KBM-7 (cell line): ENCODE data around the gene CTPS1.

Experiments
- DNase-seq: peaks from one replicate; pipeline ENCODE4 v3.0.0-alpha.2; 2015
- in situ Hi-C: fragments of 300-500 bp; cut with MboI; formaldehyde crosslinking; loops from 2 replicates; pipeline ENCODE4 v1.14.3; 2020; ENCODE audit warnings: low sequenced_read_pairs, low pct_unique_long_range_greater_than_20kb, mixed read lengths

Gene CTPS1, protein sequence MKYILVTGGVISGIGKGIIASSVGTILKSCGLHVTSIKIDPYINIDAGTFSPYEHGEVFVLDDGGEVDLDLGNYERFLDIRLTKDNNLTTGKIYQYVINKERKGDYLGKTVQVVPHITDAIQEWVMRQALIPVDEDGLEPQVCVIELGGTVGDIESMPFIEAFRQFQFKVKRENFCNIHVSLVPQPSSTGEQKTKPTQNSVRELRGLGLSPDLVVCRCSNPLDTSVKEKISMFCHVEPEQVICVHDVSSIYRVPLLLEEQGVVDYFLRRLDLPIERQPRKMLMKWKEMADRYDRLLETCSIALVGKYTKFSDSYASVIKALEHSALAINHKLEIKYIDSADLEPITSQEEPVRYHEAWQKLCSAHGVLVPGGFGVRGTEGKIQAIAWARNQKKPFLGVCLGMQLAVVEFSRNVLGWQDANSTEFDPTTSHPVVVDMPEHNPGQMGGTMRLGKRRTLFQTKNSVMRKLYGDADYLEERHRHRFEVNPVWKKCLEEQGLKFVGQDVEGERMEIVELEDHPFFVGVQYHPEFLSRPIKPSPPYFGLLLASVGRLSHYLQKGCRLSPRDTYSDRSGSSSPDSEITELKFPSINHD

DNA sequence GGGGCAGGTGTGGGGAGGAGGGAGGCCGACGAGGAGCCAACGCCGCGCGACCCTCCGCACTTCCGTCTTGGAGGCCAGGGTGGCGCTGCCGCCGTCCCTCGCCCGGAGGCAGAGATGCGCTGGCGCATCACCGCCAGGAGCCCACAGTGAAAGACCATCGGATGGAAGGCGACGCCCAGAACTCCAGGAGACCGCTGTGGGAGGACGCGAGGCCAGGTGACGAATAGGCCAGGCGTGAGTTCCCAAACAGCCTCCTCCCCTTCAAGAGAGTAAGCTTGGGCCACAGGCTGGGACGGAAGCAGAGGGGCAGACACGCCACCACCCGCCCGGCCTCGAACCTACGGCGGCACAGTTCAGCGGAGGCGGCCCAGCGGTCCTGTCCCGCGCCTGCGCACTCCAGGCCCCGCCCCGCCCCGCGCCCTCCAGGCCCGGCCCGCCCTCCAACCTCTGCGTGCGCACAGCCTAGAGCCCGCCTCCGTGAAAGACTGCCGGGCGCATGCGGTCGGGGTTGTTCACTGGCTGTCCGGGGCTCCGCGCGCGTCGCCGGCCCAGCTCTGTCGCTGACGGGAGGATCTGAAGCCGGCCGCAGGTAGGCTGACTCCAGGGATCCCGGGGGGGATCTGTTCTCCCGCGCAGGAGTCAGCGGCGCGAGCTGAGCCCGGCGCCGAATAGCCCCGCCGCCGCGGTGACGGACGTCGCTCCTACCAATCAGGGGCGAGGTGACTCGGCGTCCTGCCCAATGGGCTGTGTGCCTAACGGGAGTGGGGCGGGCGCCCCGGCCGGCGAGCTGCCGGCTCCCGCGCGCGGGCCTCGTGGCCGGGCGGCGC lies at the start of gene CTPS1:
Gene CTPS1, plus strand, starts transcription at position 456 of the 827 bp plus-strand sequence. CDS start 3,595 bp downstream, outside the sequence.
- DNase-seq = peak; percentile 91
- in situ Hi-C loops = no loop called here

DNA sequence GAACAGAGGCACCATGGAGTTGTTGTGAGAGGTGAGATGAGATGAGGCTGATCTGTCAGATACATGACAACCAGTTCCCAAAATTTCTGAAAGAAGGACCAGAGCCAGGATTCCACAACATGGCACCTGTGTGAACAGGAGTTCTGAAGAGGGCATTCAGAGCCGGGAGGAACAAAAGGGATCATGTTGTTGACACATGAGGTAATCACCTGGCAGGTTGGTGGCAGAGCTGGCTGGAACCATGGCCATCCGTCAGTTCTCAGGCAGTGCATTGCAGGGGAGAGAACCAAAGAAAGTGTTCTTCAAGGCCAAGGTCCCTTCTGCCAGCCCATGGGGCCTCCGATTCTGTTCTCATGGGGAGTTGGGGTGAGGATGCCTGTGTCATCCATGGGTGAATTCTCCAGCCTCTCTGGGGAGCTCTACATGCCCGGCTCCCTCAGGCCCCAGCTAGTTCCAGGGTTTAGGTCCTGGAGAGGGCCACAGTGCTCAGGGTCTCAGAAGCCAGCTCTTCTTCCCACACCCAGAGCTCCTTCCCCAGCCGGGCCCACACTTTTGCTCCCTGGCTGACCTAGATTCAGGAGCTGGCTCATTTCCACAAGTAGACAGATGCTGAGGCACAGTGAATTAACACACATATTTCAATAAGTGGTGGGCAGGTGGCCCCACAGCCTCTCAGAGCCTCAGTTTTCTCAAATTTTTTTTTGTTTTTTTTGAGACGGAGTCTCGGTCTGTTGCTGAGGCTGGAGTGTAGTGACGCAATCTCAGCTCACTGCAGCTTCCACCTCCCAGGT lies 49.1 kb upstream of the CTPS1 start:
- in situ Hi-C loops = no loop called here
- no peak for DNase-seq

DNA sequence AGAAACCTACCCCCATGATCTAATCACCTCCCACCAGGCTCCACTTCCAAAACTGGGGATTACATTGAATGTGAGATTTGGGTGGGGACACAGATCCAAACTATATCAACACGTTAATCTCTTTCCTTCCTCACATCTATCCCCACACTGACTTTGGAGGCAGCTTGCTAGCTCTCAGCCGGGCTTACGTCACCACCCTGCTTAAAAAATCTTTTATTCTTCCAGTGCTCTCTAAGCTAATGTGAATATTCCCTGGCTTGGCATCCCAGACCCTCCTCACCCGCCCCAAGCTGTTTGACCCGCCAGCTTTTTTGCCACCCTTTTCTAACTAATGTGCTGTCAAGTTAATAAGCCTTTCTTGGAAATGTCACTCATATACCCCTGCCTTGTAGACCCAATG lies 47.9 kb upstream of the CTPS1 start:
- in situ Hi-C loops = no loop called here
- no peak for DNase-seq

DNA sequence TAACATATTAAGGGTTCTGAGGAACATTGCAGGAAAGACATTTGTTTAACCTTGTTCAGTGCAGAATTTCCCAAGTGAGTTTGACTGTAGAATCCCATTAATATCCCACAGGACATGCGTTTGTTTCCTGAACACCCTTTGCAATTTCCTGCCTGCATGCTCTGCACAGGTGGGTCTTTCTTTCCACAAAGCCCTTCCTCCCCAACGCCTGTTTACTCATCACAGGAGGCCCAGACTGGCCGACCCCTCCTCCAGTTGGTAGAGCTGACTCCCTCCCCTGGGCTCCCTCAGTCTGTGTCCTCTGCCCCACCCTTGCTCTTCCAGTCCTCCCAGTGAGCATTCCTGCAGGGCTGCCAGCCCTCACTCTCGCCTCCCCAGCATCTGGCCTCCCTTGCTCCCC lies 47.5 kb upstream of the CTPS1 start:
- in situ Hi-C loops = no loop called here
- no peak for DNase-seq

DNA sequence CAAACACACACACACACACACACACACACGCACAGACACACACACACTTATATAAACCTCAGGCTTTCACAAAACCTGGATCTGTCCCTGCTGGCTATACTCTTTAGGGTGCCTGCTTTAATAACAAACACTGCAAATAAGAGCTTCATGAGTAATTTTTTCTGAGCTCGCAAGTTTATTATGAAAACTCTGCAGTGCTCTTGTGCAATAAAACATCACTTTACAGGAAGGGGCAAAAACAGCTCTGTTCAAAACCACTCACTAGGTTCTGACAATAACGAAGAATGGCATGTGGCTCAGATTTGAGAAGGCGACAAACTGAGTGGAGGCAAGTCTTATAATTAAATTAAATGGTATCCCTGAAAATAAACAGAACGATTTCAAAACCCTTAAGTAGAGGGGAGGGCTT lies 42.6 kb upstream of the CTPS1 start:
- in situ Hi-C loops = no loop called here
- no peak for DNase-seq

DNA sequence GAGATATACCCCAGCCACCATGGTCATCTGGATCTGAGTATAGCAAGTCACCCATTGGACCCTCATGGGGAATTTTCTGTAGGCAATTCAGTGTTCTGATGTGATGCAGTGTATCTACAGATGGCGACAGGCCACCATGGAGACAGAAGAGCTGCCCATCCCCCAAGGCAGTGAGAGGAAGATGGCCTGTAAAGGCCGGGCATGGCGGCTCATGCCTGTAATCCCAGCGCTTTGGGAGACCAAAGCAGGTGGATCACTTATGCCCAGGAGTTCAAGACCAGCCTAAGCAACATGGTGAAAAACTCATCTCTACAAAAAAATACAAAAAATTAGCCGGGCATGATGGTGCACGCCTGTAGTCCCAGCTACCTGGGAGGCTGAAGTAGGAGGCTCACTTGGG lies 41.1 kb upstream of the CTPS1 start:
- DNase-seq = no peak
- in situ Hi-C loops = no loop called here

DNA sequence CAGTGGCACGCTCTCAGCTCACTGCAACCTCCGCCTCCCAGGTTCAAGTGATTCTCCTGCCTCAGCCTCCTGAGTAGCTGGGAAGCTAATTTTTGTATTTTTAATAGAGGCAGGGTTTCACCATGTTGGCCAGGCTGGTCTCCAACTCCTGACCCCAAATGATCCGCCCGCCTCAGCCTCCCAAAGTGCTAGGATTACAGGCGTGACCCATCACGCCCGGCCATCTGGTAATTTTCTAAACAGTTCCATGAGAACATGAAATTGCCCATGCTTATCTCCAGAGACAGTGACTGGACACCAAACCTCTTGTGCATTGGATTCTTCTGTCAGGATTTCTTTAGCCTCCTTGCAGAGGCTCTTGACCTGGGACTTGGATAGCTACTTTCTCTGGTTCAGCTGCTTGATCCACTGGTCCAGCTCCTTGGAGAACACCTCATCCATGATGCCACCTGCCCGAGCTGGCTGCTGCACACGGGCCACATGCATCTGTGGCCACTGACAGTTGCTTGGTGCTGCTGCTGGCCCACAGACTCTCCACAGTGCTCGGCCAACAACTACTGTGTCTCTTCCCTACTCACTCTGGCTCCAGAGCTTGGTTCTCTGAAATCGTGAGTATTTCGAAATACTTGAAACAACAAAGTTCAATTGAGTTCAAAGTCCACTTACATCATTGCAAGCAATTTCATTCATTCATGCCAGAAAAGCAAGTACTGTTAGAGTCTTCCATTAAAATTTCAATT lies 40.0 kb upstream of the CTPS1 start:
- in situ Hi-C loops = no loop called here
- peak; percentile 6 for DNase-seq

DNA sequence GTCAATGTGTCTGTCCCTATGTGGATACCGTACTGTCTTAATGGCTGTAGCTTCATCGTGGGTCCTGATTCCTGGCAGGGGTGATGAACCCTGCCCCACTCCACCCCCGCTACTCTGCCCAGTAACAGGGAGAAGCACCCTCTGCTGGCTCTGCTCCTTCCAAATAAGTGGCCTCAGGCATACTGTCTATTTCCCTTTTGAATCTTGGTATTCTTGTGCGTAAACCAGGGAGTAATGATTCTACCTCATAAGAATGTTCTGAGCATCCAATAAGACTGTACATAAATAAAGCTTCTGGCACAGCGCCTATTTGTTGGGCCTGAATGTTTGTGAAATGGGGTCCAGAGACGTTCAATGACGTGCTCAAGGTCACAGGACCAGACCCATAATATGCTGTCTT lies 35.2 kb upstream of the CTPS1 start:
- in situ Hi-C loops = no loop called here
- no peak for DNase-seq

DNA sequence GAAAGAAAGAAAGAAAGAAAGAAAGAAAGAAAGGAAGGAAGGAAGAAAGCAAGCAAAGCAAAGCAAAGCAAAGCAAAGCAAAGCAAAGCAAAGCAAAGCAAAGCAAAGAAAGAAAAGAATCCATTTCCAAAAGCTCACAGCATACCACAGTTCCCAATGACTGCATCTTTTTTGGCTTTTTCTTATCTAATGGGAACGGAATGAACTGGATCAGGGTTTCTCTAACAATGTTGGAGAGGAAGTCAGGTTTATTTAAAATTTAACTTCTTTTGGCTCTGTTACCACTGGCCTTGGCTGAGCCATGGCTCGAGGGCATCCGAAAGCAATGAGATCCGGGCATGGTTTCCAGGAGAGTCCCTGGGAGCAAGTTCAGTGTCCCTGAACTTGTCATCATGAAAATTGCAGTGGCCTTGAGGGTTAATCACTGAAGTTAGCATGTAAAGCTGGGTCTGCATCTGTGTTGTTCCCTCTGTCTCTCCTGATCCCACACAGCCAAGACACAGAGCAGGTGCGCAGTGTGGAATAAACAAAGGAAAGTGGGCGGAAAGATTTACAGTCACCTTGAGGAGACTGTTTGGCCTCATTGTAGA lies 34.6 kb upstream of the CTPS1 start:
- DNase-seq = no peak
- in situ Hi-C loops = no loop called here

DNA sequence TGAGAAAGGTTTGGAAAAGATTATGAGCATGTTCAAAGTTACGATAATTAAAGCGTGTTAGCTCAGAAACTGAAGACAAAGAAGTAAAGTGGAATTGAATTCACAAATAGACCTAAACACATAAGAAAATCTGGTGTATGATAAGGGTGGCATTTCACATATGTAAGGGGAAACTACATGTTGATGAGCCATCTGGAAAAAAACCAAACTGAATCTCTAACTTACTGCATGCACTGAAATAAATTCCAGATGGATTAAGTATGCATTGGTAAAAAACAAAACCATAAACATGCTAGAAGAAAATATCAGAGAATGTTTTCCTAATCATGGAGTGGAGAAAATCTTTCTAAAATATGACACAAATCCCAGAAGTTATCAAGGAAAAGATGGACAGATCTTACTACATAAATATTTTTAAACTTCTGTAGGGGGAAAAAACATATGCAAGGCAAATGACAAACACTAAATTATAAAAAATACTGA lies 34.0 kb upstream of the CTPS1 start:
- in situ Hi-C loops = no loop called here
- DNase-seq = no peak

DNA sequence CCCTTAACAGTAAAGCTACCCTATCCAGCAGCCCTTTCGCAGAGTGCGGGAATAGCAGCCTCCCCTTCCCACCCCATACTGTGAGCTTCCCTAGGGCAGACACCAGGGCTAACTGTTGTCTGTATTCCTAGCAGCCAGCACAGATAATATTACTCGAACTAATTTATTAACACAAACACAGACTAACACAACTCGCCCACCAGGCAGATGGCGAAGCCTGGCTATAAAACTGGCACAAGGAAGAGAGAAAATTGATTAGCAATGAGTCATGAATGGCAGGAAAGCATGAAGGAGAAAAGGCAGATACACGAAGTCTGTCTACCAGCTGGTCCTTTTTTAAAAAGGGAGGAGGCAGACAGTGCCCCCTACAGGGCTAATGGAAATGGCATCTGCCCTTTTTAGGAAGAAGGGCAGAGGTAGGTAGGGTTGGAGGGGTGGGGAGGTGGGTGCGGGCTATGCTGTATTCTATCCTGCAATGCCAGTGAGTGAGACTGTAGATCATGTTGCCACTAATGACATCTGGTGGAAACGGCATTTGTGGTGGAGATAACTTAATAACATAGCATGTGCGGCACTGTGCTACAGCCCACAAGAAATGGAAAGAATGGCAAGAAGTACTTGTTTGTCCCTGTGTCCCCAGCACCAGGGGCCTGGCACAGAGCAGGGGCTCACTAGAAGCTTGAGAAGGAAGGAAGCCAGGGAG lies 30.6 kb upstream of the CTPS1 start:
- in situ Hi-C loops = no loop called here
- DNase-seq = peak; percentile 75

DNA sequence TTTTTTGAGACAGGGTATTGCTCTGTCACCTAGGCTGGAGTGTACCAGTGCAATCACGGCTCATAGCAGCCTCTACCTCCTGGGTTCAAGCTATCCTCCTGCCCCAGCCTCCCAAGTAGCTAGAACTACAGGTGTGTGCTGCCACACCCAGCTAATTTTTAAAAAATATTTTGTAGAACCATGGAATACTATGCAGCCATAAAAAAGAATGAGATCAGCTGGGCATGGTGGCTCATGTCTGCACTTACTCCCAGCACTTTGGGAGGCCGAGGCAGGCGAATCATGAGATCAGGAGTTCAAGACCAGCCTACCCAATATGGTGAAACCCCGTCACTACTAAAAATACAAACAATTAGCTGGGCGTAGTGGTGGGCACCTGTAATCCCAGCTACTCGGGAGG lies 29.9 kb upstream of the CTPS1 start:
- DNase-seq = no peak
- in situ Hi-C loops = no loop called here

DNA sequence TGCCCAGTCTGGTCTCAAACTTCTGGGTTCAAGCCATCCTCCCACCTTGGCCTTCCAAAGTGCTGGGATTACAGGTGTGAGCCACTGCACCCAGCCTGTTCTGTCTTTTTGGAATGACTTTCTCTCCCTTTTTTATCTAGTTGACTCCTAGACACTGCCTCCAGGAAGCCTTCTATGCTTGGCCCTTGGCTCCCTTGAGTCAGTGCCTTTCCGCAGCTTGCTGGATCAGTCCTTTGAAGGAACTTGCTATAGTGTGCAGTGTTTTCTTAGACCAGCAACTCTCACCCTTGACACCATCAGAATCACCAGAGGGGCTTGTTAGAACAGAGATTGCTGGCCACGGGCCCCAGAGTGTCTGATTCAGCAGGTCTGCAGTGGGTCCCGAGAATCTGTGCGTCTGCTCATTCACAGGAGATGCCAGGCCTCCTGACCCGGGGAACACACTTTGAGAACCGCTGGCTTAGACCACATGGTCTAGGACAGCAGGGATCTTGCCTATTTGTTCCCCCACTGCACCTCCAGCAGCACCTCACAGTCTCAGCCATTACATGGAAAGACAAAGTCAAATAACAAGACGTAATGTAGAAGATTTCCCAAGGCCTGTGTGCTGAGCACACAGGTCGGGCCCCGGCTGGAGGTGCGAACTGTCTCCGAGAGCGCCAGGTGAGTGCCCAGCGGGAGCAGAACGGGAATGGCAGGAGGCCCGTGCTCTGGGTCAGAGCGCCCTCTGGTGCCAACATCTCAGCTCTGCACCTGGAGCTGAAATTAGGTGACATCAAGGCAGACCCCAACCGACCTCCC lies 27.4 kb upstream of the CTPS1 start:
- peak; percentile 75 for DNase-seq

DNA sequence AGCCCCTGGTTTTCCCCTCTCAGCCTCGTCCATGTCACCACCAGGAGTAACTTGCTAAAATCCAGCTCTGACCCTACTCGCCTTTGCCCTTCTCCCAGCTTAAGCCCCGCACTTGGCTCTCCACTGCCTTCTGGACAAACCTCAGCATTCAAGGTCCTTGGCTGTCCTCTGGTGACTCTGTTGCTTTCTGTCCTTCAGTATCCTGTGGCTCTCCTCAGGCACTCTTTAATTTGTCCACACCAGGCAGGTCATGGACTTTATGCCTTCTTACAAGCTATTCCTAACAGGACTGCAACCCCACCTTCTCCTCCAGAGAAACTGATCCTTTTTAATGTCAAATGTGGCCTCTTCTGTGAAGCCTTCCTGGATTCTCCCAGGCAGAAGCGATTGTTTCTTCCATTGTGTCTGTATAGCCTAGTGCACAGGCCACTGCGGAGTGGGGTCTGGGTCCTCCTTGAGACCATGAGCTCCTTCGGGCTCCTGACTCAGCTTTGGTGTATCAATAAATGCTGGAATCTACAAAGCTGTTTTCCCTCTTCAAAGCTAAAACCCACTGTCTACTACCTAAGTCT lies 26.7 kb upstream of the CTPS1 start:
- in situ Hi-C loops = loop anchor here (10.0 kb wide), 1 partner anchor 108 kb away; no protein-coding TSS in a partner anchor
- DNase-seq = no peak

More for the DNA sequence above, 27.4 kb upstream of the CTPS1 start:
- in situ Hi-C loops = loop anchor here (10.0 kb wide), 1 partner anchor 107 kb away; no protein-coding TSS in a partner anchor

DNA sequence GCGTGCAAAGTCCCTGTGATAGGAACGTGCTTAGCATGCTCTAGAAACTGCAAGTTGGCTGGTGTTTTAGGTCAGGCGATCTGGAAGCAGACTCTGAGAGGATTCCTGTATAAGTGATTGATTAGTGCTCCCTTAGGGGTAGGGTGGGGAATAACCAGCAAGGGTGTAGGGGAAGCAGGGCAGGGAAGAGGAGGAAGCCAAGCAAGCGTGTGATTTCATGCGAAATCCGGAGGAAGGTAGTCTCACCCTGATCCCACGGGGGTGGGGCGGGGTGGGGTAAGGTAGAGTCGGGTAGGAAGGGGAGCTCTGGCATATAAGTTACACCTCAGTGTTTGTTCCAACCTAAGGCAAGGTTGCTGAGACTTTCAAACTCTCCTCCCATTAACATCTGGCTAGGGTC lies 24.9 kb upstream of the CTPS1 start:
- in situ Hi-C loops = loop anchor here (10.0 kb wide), 1 partner anchor 110 kb away; no protein-coding TSS in a partner anchor
- no peak for DNase-seq

DNA sequence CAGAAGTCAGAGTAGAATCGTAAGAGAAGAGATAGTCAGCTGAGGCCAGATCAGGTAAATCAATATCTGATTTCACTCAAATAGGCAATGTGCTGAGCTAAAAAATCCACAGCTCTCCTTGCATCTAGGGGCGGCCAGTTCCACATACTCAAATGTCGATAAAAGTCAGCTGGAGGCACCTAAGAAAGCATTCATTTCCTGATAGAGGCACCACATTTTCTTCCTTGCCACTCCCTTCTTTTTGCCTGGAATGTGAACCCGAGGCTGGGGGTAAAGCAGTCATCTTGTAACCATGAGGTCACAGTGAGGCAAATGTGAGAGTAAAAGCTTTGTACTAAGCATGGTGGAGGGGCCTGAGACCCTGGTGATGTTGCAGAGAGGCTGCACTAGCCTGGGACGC lies 24.2 kb upstream of the CTPS1 start:
- no peak for DNase-seq
- in situ Hi-C loops = loop anchor here (10.0 kb wide), 1 partner anchor 110 kb away; no protein-coding TSS in a partner anchor
